PC-9 (cell line): ENCODE results near the gene IL17REL. TPM values are rescaled to one million over a fixed set of nuclear protein-coding genes. Genes with fewer than 3 reads are reported as not detected.

Source experiments
- BruUV-seq: library from RNA; stranded (reverse); fragments of 400-500 nt; replicated peaks from 2 replicates; lab custom pipeline; 2021; lab: Mats Ljungman, UMichigan
- CTCF ChIA-PET: fragments of 300-600 bp; sonication (Branson Sonifier 250); formaldehyde crosslinking; loops from one replicate; lab custom pipeline; 2022; ENCODE audit warnings: antibody characterized with exemption; lab: Charles Lee
- POLR2A ChIA-PET: fragments of 300-600 bp; sonication (Branson Sonifier 250); formaldehyde crosslinking; loops from one replicate; lab custom pipeline; 2022; ENCODE audit warnings: antibody characterized with exemption; ENCODE audit not compliant: unreplicated experiment; lab: Charles Lee
- DNase-seq, 2 experiments: peaks; one replicate each; pipeline versions ENCODE4 v3.0.0 to v3.0.0-alpha.2; 2015 to 2022; ENCODE audit warnings: mixed read lengths in 1 of 2
- H2AFZ ChIP-seq: fragments of 200-600 bp; sonication (generic); 2 replicates; pipeline ENCODE4 v1.8.1; 2017; ENCODE audit warnings: antibody characterized with exemption
- H3F3A ChIP-seq: fragments of 200-600 bp; sonication (generic); 2 replicates; pipeline ENCODE4 v1.8.1; 2017; ENCODE audit warnings: antibody characterized with exemption, mild to moderate bottlenecking, low read depth; ENCODE audit not compliant: insufficient read depth
- H3K27ac ChIP-seq: fragments of 200-600 bp; sonication (generic); 2 replicates; pipeline ENCODE4 v1.6.1; 2016; ENCODE audit warnings: mixed run types
- H3K27me3 ChIP-seq: fragments of 200-600 bp; sonication (generic); 2 replicates; pipeline ENCODE4 v1.6.1; 2016; ENCODE audit warnings: low read depth, mixed run types; ENCODE audit not compliant: insufficient read depth
- H3K36me3 ChIP-seq: fragments of 200-600 bp; sonication (generic); 2 replicates; pipeline ENCODE4 v1.6.1; 2016; ENCODE audit warnings: low read depth, mixed run types
- H3K4me1 ChIP-seq: fragments of 200-600 bp; sonication (generic); replicated peaks from 2 replicates; pipeline ENCODE4 v1.6.1; 2016; ENCODE audit warnings: mixed run types; ENCODE audit not compliant: insufficient read depth
- H3K4me2 ChIP-seq: fragments of 200-600 bp; sonication (generic); 2 replicates; pipeline ENCODE4 v1.6.1; 2017; ENCODE audit warnings: mixed run types
- H3K4me3 ChIP-seq: fragments of 200-600 bp; sonication (generic); 2 replicates; pipeline ENCODE4 v1.6.1; 2016; ENCODE audit warnings: mixed run types
- H3K79me2 ChIP-seq: fragments of 200-600 bp; sonication (generic); 2 replicates; pipeline ENCODE4 v1.6.1; 2017; ENCODE audit warnings: low read depth, mixed run types
- H3K9me2 ChIP-seq: fragments of 200-600 bp; sonication (generic); 2 replicates; pipeline ENCODE4 v1.8.1; 2017; ENCODE audit warnings: mild to moderate bottlenecking; ENCODE audit not compliant: insufficient read depth
- H3K9me3 ChIP-seq: fragments of 200-600 bp; sonication (generic); 2 replicates; pipeline ENCODE4 v1.8.1; 2016; ENCODE audit warnings: low read depth; ENCODE audit not compliant: insufficient read depth
- H4K20me1 ChIP-seq: fragments of 200-600 bp; sonication (generic); 2 replicates; pipeline ENCODE4 v1.8.1; 2017; ENCODE audit not compliant: insufficient read depth
- CTCF ChIP-seq: fragments of 200-600 bp; sonication (generic); conservative IDR thresholded peaks from 2 replicates; pipeline ENCODE4 v1.6.1; 2017; ENCODE audit warnings: mixed run types, antibody characterized with exemption, mild to moderate bottlenecking, moderate library complexity
- EZH2 ChIP-seq: fragments of 200-600 bp; sonication (generic); IDR thresholded peaks from 2 replicates; pipeline ENCODE4 v1.8.0; 2017; ENCODE audit warnings: antibody characterized with exemption, low read depth
- intact Hi-C: fragments of 100-400 bp; cut with micrococcal nuclease; formaldehyde crosslinking; loops from one replicate; pipeline ENCODE4 v1.10.0; 2022; ENCODE audit not compliant: unreplicated experiment
- total RNA-seq: library from RNA; stranded (reverse); gene quantifications from 2 replicates; pipeline ENCODE4 v1.2.3, GENCODE V29; 2021

IL17REL gene
- total RNA-seq, 1 experiment from 2014 or later, result not detected

- CTCF ChIA-PET, result interaction anchor here (0.5 to 0.9 kb wide), 4 partner anchors 11 to 738 kb away, joined by 3 to 6 read pairs (median 4); no protein-coding TSS in a partner anchor
- Histone ChIP-seq H3K4me2 (peak overlapping the region; percentile 50), H4K20me1 (no peaks in the 10 kb centered on the region), H2AFZ (no peak overlapping the region), H3K4me3 (no peak overlapping the region), H3K27ac (peak overlapping the region; percentile 57), H3K9me3 (no peaks in the 10 kb centered on the region), H3K36me3 (no peaks in the 10 kb centered on the region), H3K27me3 (no peaks in the 10 kb centered on the region), H3K4me1 (peaks cover 43% of the 10 kb centered on the region), H3K79me2 (no peaks in the 10 kb centered on the region), H3K9me2 (no peaks in the 10 kb centered on the region), H3F3A (peaks cover 23% of the 10 kb centered on the region)
- no TSS peak for BruUV-seq
- POLR2A ChIA-PET, result interaction anchor here (0.6 to 1.6 kb wide), 4 partner anchors 9 to 1668 kb away, joined by 4 to 20 read pairs (median 8); partner anchors contain the start of gene PIM3
- TF ChIP-seq CTCF (no peak), EZH2 (no peak)
- peak; percentile 88 to 98 for DNase-seq
- intact Hi-C loops, result loop anchor here (1.0 kb wide), 2 partner anchors 9 to 15 kb away; partner anchors contain the start of gene PIM3
Measured at GRCh38 chr22:49951000-49951677, 61.4 kb downstream of the IL17REL start.

GRCh38 chr22:49950396-49950994 lies 62.1 kb downstream of the IL17REL start:
- Histone ChIP-seq H3K4me2 (peak overlapping the region; percentile 50), H3K4me1 (peaks cover 43% of the 10 kb centered on the region), H3K27ac (peak overlapping the region; percentile 57), H3K27me3 (no peaks in the 10 kb centered on the region), H3K79me2 (no peaks in the 10 kb centered on the region), H3F3A (peaks cover 29% of the 10 kb centered on the region), H3K36me3 (no peaks in the 10 kb centered on the region), H4K20me1 (no peaks in the 10 kb centered on the region), H3K9me2 (no peaks in the 10 kb centered on the region), H2AFZ (no peak overlapping the region), H3K4me3 (no peak overlapping the region), H3K9me3 (no peaks in the 10 kb centered on the region)
- no TSS peak for BruUV-seq
- no peak for DNase-seq
- intact Hi-C loops, result no loop called here
- TF ChIP-seq EZH2 (no peak), CTCF (no peak)
- CTCF ChIA-PET, result interaction anchor here (0.5 to 0.7 kb wide), 3 partner anchors 11 to 738 kb away, joined by 3 to 6 read pairs (median 4); no protein-coding TSS in a partner anchor
- POLR2A ChIA-PET, result interaction anchor here (1.0 to 1.6 kb wide), 2 partner anchors 14 to 16 kb away, joined by 4 to 9 read pairs; no protein-coding TSS in a partner anchor

- POLR2A ChIA-PET, result interaction anchor here (1.6 kb wide), 1 partner anchor 16 kb away, joined by 4 read pairs; no protein-coding TSS in a partner anchor
- no peak overlapping the region for H3K27ac ChIP-seq
- no peak overlapping the region for H3K4me2 ChIP-seq
- CTCF ChIA-PET, result interaction anchor here (0.5 kb wide), 1 partner anchor 10 kb away, joined by 3 read pairs; no protein-coding TSS in a partner anchor
- H3K4me1 ChIP-seq, result peaks cover 43% of the 10 kb centered on the region
- no TSS peak for BruUV-seq
- no peaks in the 10 kb centered on the region for H3K27me3 ChIP-seq
- H3K79me2 ChIP-seq, result no peaks in the 10 kb centered on the region
- no peaks in the 10 kb centered on the region for H3K9me2 ChIP-seq
- no peak for TF ChIP-seq EZH2
- no peak for TF ChIP-seq CTCF
- no peaks in the 10 kb centered on the region for H4K20me1 ChIP-seq
- H3K4me3 ChIP-seq, result no peak overlapping the region
- peaks cover 29% of the 10 kb centered on the region for H3F3A ChIP-seq
- H2AFZ ChIP-seq, result no peak overlapping the region
- intact Hi-C loops, result no loop called here
- DNase-seq, result no peak
- no peaks in the 10 kb centered on the region for H3K36me3 ChIP-seq
- H3K9me3 ChIP-seq, result no peaks in the 10 kb centered on the region
Measured at GRCh38 chr22:49949914-49950292, 62.7 kb downstream of the IL17REL start.
